PC-3 (cell line): ENCODE measurements around the gene SUPT7L. TPM values are rescaled to one million over a fixed set of nuclear protein-coding genes. Genes with fewer than 3 reads are reported as not detected.

Experiments used
- ATAC-seq: fragments of 200-7000 bp; cut with Tn5 transposase; 2 replicates; pipeline ENCODE4 v1.9.1; 2020; ENCODE audit warnings: mild to moderate bottlenecking, moderate library complexity
- BruUV-seq: library from RNA; stranded (reverse); fragments of 400-500 nt; replicated peaks from 2 replicates; lab custom pipeline; 2021; lab: Mats Ljungman, UMichigan
- CTCF ChIA-PET: fragments of 300-600 bp; sonication (Branson Sonifier 250); formaldehyde crosslinking; loops from one replicate; lab custom pipeline; 2022; ENCODE audit warnings: antibody characterized with exemption; lab: Charles Lee
- POLR2A ChIA-PET: fragments of 300-600 bp; sonication (Branson Sonifier 250); formaldehyde crosslinking; loops from one replicate; lab custom pipeline; 2022; ENCODE audit warnings: antibody characterized with exemption; ENCODE audit not compliant: unreplicated experiment; lab: Charles Lee
- DNase-seq: peaks from one replicate; pipeline ENCODE4 v3.0.0-alpha.2; 2015
- H2AFZ ChIP-seq: fragments of 300-600 bp; sonication (generic); 2 replicates; pipeline ENCODE4 v1.6.0; 2016; ENCODE audit warnings: antibody characterized with exemption, low read length
- H3F3A ChIP-seq: fragments of 300-600 bp; sonication (generic); one replicate; pipeline ENCODE4 v1.6.0; 2017; ENCODE audit warnings: antibody characterized with exemption, low read length, control low read depth, mild to moderate bottlenecking; ENCODE audit not compliant: unreplicated experiment
- H3K27ac ChIP-seq: fragments of 300-600 bp; sonication (generic); 2 replicates; pipeline ENCODE4 v1.5.1; 2016; ENCODE audit warnings: mild to moderate bottlenecking, low read length
- H3K27me3 ChIP-seq: fragments of 300-600 bp; sonication (generic); 2 replicates; pipeline ENCODE4 v1.6.1; 2016; ENCODE audit warnings: low read length, mixed read lengths
- H3K36me3 ChIP-seq: fragments of 300-600 bp; sonication (generic); 2 replicates; pipeline ENCODE4 v1.6.1; 2016; ENCODE audit warnings: low read depth, mixed run types, low read length, mixed read lengths
- H3K4me1 ChIP-seq: fragments of 300-600 bp; sonication (generic); 2 replicates; pipeline ENCODE4 v1.5.1; 2016; ENCODE audit warnings: low read length; ENCODE audit not compliant: insufficient read depth
- H3K4me2 ChIP-seq: fragments of 300-600 bp; sonication (generic); 2 replicates; pipeline ENCODE4 v1.6.0; 2016; ENCODE audit warnings: low read length
- H3K4me3 ChIP-seq: fragments of 300-600 bp; sonication (generic); 2 replicates; pipeline ENCODE4 v1.5.1; 2016; ENCODE audit warnings: mild to moderate bottlenecking, low read length, mixed read lengths
- H3K79me2 ChIP-seq: fragments of 300-600 bp; sonication (generic); 2 replicates; pipeline ENCODE4 v1.6.1; 2017; ENCODE audit warnings: low read length, mixed read lengths
- H3K9ac ChIP-seq: fragments of 300-600 bp; sonication (generic); 2 replicates; pipeline ENCODE4 v1.6.0; 2016; ENCODE audit warnings: mild to moderate bottlenecking, low read length
- H3K9me2 ChIP-seq: fragments of 300-600 bp; sonication (generic); replicated peaks from 2 replicates; pipeline ENCODE4 v1.6.1; 2016; ENCODE audit warnings: mixed run types, low read length, mixed read lengths
- H3K9me3 ChIP-seq: fragments of 300-600 bp; sonication (generic); 2 replicates; pipeline ENCODE4 v1.6.1; 2016; ENCODE audit warnings: low read length, mixed read lengths
- H4K20me1 ChIP-seq: fragments of 300-600 bp; sonication (generic); 2 replicates; pipeline ENCODE4 v1.6.1; 2016; ENCODE audit warnings: low read length, mixed read lengths
- CTCF ChIP-seq: fragments of 300-600 bp; sonication (generic); conservative IDR thresholded peaks from 2 replicates; pipeline ENCODE4 v1.5.1; 2017; ENCODE audit warnings: antibody characterized with exemption, low read depth, mild to moderate bottlenecking, low read length
- EZH2 ChIP-seq: fragments of 300-600 bp; sonication (generic); IDR thresholded peaks from one replicate; pipeline ENCODE4 v1.6.1; 2017; ENCODE audit warnings: antibody characterized with exemption, mild to moderate bottlenecking, low read length; ENCODE audit not compliant: unreplicated experiment
- EZH2phosphoT487 ChIP-seq: fragments of 300-600 bp; sonication (generic); IDR thresholded peaks from 2 replicates; pipeline ENCODE4 v1.6.1; 2018; ENCODE audit warnings: mild to moderate bottlenecking, antibody characterized with exemption, low read length, borderline replicate concordance
- intact Hi-C: fragments of 100-400 bp; cut with micrococcal nuclease; formaldehyde crosslinking; loops from 2 replicates; pipeline ENCODE4 v1.9.0; 2023
- total RNA-seq: library from RNA; depleted of rRNA; stranded (reverse); fragments of >200 nt; gene quantifications from 2 replicates; pipeline ENCODE4 v1.2.3, GENCODE V29; 2014

SUPT7L gene
- total RNA-seq, 1 experiment from 2014 or later = 23.4 TPM

DNA sequence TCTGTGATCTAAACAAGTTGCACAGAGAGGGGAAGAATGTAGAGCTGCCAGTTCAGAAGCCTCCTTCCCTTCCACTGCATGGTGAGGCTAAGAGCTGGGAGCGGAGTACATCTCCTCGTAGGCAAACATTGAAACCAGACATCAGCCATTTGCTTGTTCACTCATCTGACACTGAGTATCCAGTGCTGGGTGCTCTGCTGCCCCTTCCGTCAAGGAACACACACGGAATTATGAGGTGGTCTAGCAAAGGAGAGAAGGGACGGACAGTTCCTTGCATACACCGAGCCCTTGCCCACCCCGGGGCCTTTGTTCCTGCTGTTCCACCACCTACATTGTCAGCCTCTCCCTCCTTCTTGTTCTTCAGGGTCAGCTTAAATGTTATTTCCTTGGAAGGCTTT, 44.8 kb upstream of the SUPT7L start:
- ATAC-seq (no peak), DNase-seq (no peak)
- BruUV-seq = no TSS peak
- Histone ChIP-seq H2AFZ (no peak overlapping the region), H3K4me3 (no peak overlapping the region), H3K4me2 (no peak overlapping the region), H3K9me3 (no peaks in the 10 kb centered on the region), H3K27ac (no peak overlapping the region), H3F3A (peaks cover 5% of the 10 kb centered on the region), H3K9me2 (no peaks in the 10 kb centered on the region), H4K20me1 (no peaks in the 10 kb centered on the region), H3K9ac (no peak overlapping the region), H3K27me3 (no peaks in the 10 kb centered on the region), H3K36me3 (no peaks in the 10 kb centered on the region), H3K79me2 (no peaks in the 10 kb centered on the region), H3K4me1 (peaks cover 29% of the 10 kb centered on the region)
- TF ChIP-seq EZH2phosphoT487 = no peak
- TF ChIP-seq CTCF = no peak
- TF ChIP-seq EZH2 = no peak
- CTCF ChIA-PET = no interaction called here
- intact Hi-C loops = loop anchor here (5.0 to 10.0 kb wide), 4 partner anchors 67 to 857 kb away; partner anchors contain the start of gene MRPL33
- POLR2A ChIA-PET = no interaction called here

- Histone ChIP-seq H2AFZ (no peak overlapping the region), H3K9ac (no peak overlapping the region), H3K27me3 (no peaks in the 10 kb centered on the region), H3K4me2 (no peak overlapping the region), H3F3A (peaks cover 5% of the 10 kb centered on the region), H3K36me3 (no peaks in the 10 kb centered on the region), H3K4me3 (no peak overlapping the region), H3K4me1 (peaks cover 30% of the 10 kb centered on the region), H4K20me1 (no peaks in the 10 kb centered on the region), H3K79me2 (no peaks in the 10 kb centered on the region), H3K27ac (no peak overlapping the region), H3K9me3 (no peaks in the 10 kb centered on the region), H3K9me2 (no peaks in the 10 kb centered on the region)
- no TSS peak for BruUV-seq
- ATAC-seq = no peak
- TF ChIP-seq EZH2 (no peak), EZH2phosphoT487 (no peak), CTCF (no peak)
- POLR2A ChIA-PET = no interaction called here
- CTCF ChIA-PET = no interaction called here
- no peak for DNase-seq
- intact Hi-C loops = loop anchor here (5.0 to 10.0 kb wide), 4 partner anchors 67 to 857 kb away; partner anchors contain the start of gene MRPL33
Measured at GRCh38 chr2:27707462-27708256, 44.2 kb upstream of the SUPT7L start.
